Activated CD8-positive, alpha-beta memory T cell treated with anti-CD3 and anti-CD28 coated beads, Interleukin-2, amount 50 U/mL, for 1 hour (primary cell): ENCODE results near the gene SUCLG2.

Source experiments
- DNase-seq: peaks from one replicate; pipeline ENCODE4 v3.0.0-alpha.2; 2020; ENCODE audit errors: extremely low read depth

The SUCLG2 gene

GRCh38 chr3:67384760-67385397 is 269.5 kb downstream of the SUCLG2 start:
- DNase-seq = no peak

DNA sequence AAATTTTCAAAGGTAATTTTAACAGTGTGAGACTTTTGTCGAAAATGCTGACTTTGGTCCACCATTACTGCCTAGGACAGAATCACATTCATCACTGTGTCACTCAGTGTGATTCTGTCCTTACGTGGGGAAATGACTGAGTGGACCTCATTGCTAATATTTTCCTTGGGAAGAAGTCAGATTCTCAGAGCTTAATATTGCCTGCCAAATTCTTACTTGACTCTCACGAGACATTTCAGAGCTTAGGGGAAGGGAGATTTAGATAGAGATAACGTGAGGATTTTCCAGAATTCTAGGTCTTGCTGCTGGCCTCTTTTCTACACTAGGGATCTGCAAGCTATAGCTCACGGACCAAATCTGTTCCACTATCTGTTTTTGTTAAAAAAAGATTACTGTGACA is 270.4 kb downstream of the SUCLG2 start:
- no peak for DNase-seq

DNA sequence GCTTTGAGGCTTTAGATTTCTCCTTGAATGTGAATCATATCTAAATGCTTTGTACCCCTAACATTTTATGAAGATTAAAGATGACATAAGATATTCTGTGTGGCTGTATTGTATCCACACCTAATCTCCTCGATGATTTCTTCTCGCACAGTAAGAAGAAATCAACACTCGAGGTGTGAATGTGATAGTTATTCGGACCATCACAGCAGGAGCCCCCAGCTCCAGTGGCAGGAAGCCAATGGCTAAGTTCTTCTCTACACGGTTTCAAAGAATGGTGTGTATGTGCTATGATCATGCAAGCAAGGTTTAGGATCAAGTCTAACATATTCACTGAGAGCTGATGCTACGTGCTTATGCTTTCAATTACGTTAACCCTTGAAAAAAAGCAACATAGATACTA is 271.0 kb downstream of the SUCLG2 start:
- no peak for DNase-seq

- no peak for DNase-seq
These were observed 271.9 kb downstream of the SUCLG2 start for GRCh38 chr3:67382536-67382935.

DNA sequence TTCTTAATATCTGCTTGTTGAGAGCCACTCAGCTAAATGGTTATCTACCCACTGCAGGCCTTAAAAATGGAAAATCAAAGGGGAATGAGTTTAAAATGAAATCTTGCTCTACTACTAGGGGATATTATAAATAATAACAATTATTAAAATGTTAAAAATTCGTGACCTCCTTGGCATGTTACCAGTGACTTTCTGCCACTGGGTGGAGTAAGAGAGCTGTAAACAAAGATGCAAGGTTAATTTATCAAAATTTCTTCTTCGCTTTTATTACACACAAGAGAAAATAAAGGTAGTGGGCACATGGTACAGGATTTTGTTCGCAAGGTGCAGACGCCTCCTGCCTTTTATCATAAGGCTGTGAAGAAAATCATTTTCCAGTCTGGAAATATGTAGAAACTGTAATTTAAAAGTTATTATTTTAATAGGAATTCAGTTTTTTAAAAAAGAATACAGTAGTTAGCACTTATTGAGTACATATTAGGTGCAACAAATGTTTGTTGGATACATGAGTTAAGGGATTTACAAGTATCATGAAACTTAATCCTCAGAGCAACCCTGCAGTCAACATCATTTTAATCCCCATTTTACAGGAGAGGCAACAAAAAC is 272.6 kb downstream of the SUCLG2 start:
- DNase-seq = no peak

- no peak for DNase-seq
These were observed 274.3 kb downstream of the SUCLG2 start for GRCh38 chr3:67380118-67380517.

DNA sequence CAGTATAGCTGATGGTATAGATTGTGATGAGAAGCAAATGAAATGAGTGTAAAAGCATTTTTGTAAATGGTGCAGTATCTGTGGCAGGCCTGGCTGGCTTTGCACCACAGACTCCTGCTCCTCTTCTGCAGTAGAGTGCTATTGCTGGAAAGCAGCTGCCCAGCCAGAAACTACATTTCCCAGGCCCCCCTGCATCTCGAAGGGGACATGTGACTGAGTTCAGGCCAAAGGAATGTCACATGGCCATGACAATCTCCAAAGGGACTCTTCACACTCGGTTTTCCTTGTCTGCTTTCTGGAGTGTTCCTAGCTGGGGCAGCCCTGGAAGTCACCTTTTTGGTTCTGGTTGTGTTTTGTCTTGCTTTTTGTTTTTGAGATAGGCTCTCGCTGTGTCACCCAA is 277.1 kb downstream of the SUCLG2 start:
- DNase-seq = no peak

- no peak for DNase-seq
These were observed 278.0 kb downstream of the SUCLG2 start for GRCh38 chr3:67376416-67376815.

DNA sequence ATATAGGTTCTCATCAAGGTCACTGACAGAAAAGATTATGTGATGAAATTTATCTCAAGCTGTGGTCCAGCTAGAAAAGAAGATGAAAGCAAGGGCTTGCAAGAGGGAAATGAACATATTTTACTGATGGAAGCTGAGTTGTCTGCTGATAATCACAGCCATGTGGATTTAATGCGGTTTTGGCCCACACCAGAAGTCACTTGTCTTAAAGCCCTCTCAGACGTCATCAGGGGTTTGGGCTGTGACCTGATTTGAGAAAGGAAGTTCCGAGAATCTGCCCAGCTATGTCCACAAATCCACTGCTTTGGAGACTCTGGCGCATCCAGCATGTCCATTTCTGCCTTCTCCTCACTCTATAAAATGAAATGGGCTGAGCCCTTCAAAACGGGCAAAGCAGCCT is 278.4 kb downstream of the SUCLG2 start:
- no peak for DNase-seq

- no peak for DNase-seq
These were observed 291.7 kb downstream of the SUCLG2 start for GRCh38 chr3:67362686-67363085.

- DNase-seq = no peak
These were observed 292.6 kb downstream of the SUCLG2 start for GRCh38 chr3:67361770-67362169.

DNA sequence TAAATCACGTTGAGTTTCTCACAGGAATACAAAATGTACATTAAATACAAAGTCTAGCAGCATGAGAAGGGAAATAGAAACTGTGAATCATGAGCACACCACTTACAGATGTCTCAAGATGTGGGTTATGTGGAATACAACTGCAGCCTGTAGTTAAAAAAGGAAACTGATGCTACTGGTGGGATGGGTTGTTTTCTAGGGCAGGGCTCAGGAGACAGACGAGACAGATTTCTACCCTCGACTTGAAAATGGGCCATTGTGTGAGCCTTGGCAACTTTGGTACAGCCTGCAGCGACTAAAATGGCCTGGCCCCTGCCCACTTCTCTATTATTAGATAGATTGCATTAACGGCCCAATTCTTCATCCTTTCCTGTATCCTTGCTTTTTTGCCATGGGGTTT is 293.1 kb downstream of the SUCLG2 start:
- DNase-seq = no peak

DNA sequence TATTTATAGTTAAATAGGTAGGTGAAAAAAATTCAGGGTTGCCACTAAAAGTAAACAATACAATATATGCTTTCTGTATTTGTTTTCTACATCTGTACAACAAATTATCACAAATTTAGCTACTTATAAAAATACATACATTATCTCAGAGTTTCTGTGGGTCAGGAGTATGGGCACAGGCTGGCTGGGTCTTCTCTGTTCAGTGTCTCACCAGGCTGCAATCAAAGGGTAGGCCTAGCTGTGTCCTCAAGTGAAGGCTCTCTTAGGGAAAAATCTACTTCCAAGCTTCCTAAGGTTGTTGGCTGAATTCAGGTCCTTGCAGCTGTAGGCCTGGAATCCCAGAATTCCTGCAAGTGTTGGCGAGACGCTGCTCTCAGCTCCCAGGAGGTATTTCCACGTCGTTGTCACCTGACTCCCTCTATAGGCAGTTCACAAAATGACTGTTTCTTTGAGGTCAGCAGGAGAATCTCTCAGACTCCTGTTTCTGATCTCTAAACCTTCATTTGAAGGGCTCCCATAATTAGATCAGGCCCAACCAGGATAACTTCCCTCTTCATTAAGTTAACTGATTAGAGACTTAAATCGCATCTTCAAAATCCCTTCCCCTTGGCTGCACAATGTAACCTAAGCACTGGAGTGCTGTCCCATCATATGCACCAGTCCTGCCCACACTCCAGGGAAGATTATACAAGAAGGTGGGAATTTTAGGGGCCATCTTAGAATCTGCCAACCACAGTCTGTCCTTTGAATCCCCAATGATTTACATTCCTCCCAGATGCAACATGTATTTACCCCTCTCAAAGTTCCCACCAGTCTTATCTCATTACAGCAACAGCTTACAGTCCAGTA is 296.6 kb downstream of the SUCLG2 start:
- no peak for DNase-seq

GRCh38 chr3:67349551-67350174 is 304.7 kb downstream of the SUCLG2 start:
- DNase-seq = no peak

DNA sequence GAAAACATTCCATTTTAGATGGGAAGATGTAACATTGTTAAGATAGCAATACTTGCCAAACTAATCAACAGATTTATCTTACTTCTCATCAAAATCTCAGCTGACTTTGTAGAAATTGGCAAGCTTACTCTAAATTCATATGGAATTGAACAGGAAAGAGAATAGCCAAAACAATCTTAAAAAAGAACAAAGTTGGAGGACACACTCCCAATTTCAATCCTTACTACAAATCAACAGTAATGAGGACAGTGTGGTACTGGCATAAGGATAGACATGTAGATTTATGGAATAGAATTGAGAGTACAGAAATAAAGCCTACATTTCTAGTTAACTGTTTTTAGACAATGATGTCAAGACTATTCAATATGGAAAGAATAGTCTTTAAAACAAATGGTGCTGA is 308.3 kb downstream of the SUCLG2 start:
- DNase-seq = no peak

GRCh38 chr3:67335813-67336212 is 318.6 kb downstream of the SUCLG2 start:
- DNase-seq = no peak

DNA sequence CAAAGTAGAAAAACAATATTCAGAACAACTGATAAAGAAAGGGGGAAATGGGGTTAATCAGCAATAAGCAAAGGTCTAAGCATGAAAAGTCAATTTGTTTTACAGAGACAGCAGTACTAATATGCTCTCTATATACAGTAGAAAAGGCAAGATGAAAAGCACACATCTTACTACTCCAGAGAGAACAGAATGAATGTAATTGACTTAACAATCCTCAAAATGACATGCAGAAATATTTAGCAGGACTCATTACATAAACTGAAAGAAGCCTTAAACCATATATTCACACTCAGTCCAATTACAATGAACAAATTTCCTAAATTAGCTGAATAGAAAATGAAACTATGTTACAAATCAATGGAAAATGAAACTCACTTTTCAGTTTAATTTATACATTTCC is 319.8 kb downstream of the SUCLG2 start:
- no peak for DNase-seq

DNA sequence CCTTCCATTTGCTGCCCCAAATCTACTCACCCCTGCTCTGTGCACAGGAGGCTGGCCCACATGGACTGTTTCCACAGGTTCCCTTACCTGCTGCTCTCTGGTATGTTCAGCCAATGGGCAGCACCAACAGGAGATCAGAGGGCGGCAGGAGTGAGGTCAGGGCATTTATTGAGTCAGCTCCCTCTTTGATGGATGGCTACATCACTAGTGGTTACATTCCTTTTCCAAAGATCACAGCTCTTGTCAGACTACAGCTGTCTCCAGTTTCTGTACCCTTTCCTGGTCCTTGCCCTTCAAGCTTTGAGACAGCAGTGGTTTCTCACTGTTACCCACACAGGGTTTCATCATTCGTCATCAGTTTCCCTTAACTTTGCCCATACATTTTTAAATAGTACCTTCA is 325.1 kb downstream of the SUCLG2 start:
- DNase-seq = no peak

- no peak for DNase-seq
These were observed 326.8 kb downstream of the SUCLG2 start for GRCh38 chr3:67327582-67327981.

GRCh38 chr3:67325231-67325630 is 329.2 kb downstream of the SUCLG2 start:
- DNase-seq = no peak
